Measurements from ENCODE around the gene SYCN.

Gene SYCN

DNA sequence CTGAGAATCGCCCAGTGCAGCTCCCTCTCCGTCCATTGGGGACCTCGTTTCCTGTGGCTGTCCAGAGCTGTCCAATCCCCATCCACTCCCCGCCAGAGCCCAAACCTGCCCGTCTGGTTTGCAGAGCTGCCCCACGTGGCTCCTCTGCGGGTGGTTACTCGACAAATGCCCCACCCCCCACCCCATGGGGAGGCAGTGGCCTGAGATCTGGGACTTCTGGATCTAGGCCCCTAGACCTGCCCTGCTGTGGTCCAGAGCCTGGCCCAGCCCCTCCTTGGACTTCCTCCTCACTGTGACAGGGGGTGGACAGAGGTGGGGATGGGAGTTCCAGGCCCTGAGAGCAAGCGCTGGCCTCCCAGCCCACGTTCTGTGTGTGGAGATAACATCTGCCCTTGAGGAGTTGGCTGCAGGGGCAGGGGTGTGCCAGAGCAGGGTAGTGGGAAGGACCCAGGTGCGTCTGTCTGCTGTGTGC, 49.4 kb downstream of the SYCN start:
- Histone ChIP-seq H3K4me1 (ENCODE audit: control insufficient read depth, insufficient read depth, low read length) (peaks cover 53% of the 10 kb centered on the region), H3K9me3 (ENCODE audit: control insufficient read depth, low read length) (no peaks in the 10 kb centered on the region), H3K9ac (ENCODE audit: low read length) (no peak overlapping the region), H3K4me3 (ENCODE audit: low read length) (no peak overlapping the region), H3K27me3 (ENCODE audit: control insufficient read depth, insufficient read depth, low read length) (no peaks in the 10 kb centered on the region), H3K36me3 (ENCODE audit: control insufficient read depth, insufficient read depth, low read length) (no peaks in the 10 kb centered on the region)

DNA sequence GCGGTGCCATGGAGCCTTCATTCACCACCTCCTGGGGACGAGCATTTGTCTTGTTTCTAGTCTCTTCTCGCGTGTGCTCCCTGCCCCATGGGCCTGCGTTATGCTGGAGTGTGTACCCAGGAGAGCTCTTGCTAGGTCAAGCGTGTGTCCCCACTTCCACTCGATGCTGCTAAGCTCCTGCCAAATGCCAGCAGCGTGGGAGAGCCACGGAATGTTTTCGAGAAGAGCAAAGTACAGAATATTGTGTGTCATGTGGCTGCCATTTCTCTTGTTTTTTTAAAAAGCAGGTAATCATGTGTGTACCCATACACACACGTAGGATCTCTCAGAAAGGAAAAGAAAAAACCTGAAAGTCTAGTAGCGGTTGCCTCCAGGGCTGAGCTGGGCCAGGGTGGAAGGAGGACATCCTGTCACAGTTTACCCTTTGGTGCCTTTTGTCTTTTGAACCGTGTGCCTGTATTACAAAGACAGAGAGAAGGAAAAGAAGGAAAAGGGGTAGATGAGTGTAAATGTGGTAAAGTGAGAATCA, 49.9 kb downstream of the SYCN start:
- no peak overlapping the region for H3K4me3 ChIP-seq (ENCODE audit: low read length)
- H3K27me3 ChIP-seq (ENCODE audit: control insufficient read depth, insufficient read depth, low read length) = no peaks in the 10 kb centered on the region
- H3K9me3 ChIP-seq (ENCODE audit: control insufficient read depth, low read length) = no peaks in the 10 kb centered on the region
- H3K36me3 ChIP-seq (ENCODE audit: control insufficient read depth, insufficient read depth, low read length) = no peaks in the 10 kb centered on the region
- peaks cover 52% of the 10 kb centered on the region for H3K4me1 ChIP-seq (ENCODE audit: control insufficient read depth, insufficient read depth, low read length)
- no peak overlapping the region for H3K9ac ChIP-seq (ENCODE audit: low read length)
